ENCODE data around the gene ZNF444. TPM values are rescaled to one million over a fixed set of nuclear protein-coding genes. Genes with fewer than 3 reads are reported as not detected.

Gene ZNF444
- total and polyA plus RNA-seq, 2 of the 4 experiments (the other 2 are of a cell fraction), result 2.5 to 20.3 TPM

- no CpG with 5 or more reads among the region's 17 CpGs for WGBS, 2 experiments (ENCODE audit: extremely low coverage in 2 of 2, insufficient read length in 1 of 2)
Observed at GRCh38 chr19:56155124-56155687, 14.1 kb downstream of the ZNF444 start.

More at GRCh38 chr19:56155124-56155687, 14.1 kb downstream of the ZNF444 start:
- no peak overlapping the region for H2BK120ac ChIP-seq (ENCODE audit: low read depth, low read length)
- H3K27me3 ChIP-seq (ENCODE audit: control insufficient read depth, insufficient read depth, low read length), result no peaks in the 10 kb centered on the region
- no peak overlapping the region for H3K18ac ChIP-seq (ENCODE audit: low read depth, low read length)
- no peak overlapping the region for H4K91ac ChIP-seq (ENCODE audit: insufficient read depth, low read depth, low read length)
- POLR2A ChIA-PET (ENCODE audit: unreplicated experiment), result no interaction called here
- no peaks in the 10 kb centered on the region for H3K9me3 ChIP-seq (ENCODE audit: control insufficient read depth, insufficient read depth, low read length)
- no peak overlapping the region for H3K23ac ChIP-seq (ENCODE audit: low read depth, low read length)
- no peak overlapping the region for H2BK5ac ChIP-seq (ENCODE audit: low read depth, low read length, poor library complexity, severe bottlenecking)
- H3K79me1 ChIP-seq (ENCODE audit: low read depth in 1 of 2, low read length in 2 of 2), result peaks cover 17 to 20% of the 10 kb centered on the region in 2 experiments
- no peak overlapping the region for H4K8ac ChIP-seq (ENCODE audit: low read depth in 2 of 2, low read length in 2 of 2)
- H3K56ac ChIP-seq (ENCODE audit: extremely low read depth, insufficient read depth, low read length), result no peak overlapping the region
- no TSS peak for BruUV-seq (replicated peaks)
- no peak overlapping the region for H2AFZ ChIP-seq (replicated peaks; ENCODE audit: low read length, poor library complexity)
- no peak for DNase-seq
- no peak overlapping the region for H4K5ac ChIP-seq (ENCODE audit: low read depth, low read length)
- H3K4ac ChIP-seq (ENCODE audit: low read depth, low read length), result no peak overlapping the region
- in situ Hi-C loops (cut with MboI; ENCODE audit: low sequenced_read_pairs) (no loop called here), dilution Hi-C loops (cut with HindIII; ENCODE audit: low sequenced_read_pairs, unreplicated experiment) (no loop called here), intact Hi-C loops (cut with micrococcal nuclease) (no loop called here)
- ATAC-seq (ENCODE audit: low read depth), result no peak
- H2AK5ac ChIP-seq (ENCODE audit: low read depth, low read length), result no peak overlapping the region
- H2BK15ac ChIP-seq (ENCODE audit: low read depth, low read length), result no peak overlapping the region
- CTCF ChIA-PET, result no interaction called here
- H3K4me1 ChIP-seq (ENCODE audit: control insufficient read depth, insufficient read depth, low read length), result peaks cover 5% of the 10 kb centered on the region; the same call in 1 of the 2 replicates
- peaks cover 22% of the 10 kb centered on the region for H4K20me1 ChIP-seq (ENCODE audit: insufficient read depth, low read length)
- H3K27ac ChIP-seq (ENCODE audit: insufficient read depth, low read length), result no peak overlapping the region
- H3K9me1 ChIP-seq (ENCODE audit: insufficient read depth, low read length), result peaks cover 6% of the 10 kb centered on the region; the same call in 1 of the 2 replicates
- no peak overlapping the region for H3K14ac ChIP-seq (replicated peaks; ENCODE audit: low read depth, low read length)
- no peak overlapping the region for H2BK20ac ChIP-seq (ENCODE audit: low read depth, low read length)
- H3K4me2 ChIP-seq (ENCODE audit: low read depth, low read length), result no peak overlapping the region
- peak overlapping the region; percentile 34 for H2AK9ac ChIP-seq (replicated peaks; ENCODE audit: low read depth, low read length, poor library complexity)
- peaks cover 30% of the 10 kb centered on the region for H3K36me3 ChIP-seq (ENCODE audit: control insufficient read depth, insufficient read depth, low read length)
- H3K9ac ChIP-seq (ENCODE audit: low read depth, low read length), result no peak overlapping the region
- H3K4me3 ChIP-seq (ENCODE audit: insufficient read depth, low read depth, low read length), result no peak overlapping the region
- TF ChIP-seq RAD21 (IDR thresholded peaks at IDR 0.05; ENCODE audit: low read length), result peak; percentile 20
- TF ChIP-seq MAZ (IDR thresholded peaks at IDR 0.05; ENCODE audit: borderline replicate concordance, low read depth, low read length), result no peak
- TF ChIP-seq NFE2L2 (IDR thresholded peaks at IDR 0.05; ENCODE audit: low read depth, low read length), result no peak
- TF ChIP-seq CTCF (conservative IDR thresholded peaks at IDR 0.05; ENCODE audit: low read depth, low read length), result peak; percentile 31; the same call in 1 of the 2 replicates
